ENCODE measurements around the gene ASH1L. TPM values are rescaled to one million over a fixed set of nuclear protein-coding genes. Genes with fewer than 3 reads are reported as not detected.

The ASH1L gene
- total and polyA plus RNA-seq, 7 experiments from 2014 or later = 20.1 to 109 (median 87.0) TPM

DNA sequence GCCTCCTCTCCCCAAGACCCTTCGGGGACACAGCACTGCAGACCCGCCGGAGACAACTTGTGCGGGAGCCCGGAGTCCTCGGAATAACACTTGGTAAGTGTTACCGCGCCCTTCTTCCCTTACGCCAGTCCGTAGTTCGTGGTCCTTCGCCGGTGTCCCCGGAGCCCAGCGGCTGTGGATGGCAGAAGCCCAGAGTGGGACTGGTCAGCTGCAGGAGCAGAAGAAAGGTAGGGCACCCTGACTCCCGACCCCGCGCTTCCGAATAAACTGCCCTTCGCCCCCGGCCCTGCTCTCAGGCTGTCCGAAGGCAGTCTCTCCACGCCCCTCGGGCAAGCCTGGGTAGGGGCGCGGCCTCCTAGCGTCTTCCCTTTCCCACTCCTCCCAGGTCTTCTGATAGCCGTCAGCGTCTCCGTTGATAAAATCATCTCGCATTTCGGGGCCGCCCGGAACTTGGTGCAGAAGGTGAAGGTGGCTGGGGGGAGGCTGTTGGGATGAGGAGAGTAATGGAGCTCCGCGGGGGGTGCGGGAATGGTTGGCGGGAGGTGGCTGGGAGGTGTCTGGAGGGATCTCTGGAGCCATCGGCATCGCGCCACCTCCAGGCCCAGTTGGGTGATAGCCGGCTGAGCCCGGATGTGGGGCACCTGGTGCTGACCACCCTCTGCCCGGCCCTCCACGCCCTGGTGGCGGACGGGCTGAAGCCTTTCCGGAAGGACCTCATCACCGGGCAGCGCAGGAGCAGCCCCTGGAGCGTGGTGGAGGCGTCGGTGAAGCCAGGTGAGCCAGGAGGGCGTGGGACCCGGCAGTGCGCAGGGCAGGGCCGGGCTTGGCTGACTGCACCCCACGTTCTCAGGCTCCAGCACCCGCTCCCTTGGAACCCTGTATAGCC is 237.6 kb downstream of the ASH1L start:
- Histone ChIP-seq H3K27ac (ENCODE audit: low read depth, low read length) (peak overlapping the region; percentile 90), H3K9me3 (ENCODE audit: control insufficient read depth in 2 of 3, low read length in 3 of 3) (no peaks in the 10 kb centered on the region), H3K27me3 (ENCODE audit: control insufficient read depth in 2 of 2, insufficient read depth in 2 of 2, low read length in 2 of 2) (no peaks in the 10 kb centered on the region), H3K36me3 (ENCODE audit: control insufficient read depth in 2 of 3, insufficient read depth in 3 of 3, low read length in 3 of 3) (peaks cover 0 to 8% (median 0%) of the 10 kb centered on the region in 3 experiments), H3K4me3 (ENCODE audit: low read length) (peak overlapping the region; percentile 100), H3K4me1 (ENCODE audit: control insufficient read depth in 2 of 2, insufficient read depth in 2 of 2, low read length in 2 of 2) (peaks cover 0 to 12% of the 10 kb centered on the region in 2 donors)
- ATAC-seq (no peak), DNase-seq (peak in 2 of 9 donors; percentile 3 to 16)
- peak overlapping the region in 8 of 9 donors; percentile 32 to 88 (median 66) for H3K27ac Mint-ChIP-seq
- H3K4me3 Mint-ChIP-seq = peak overlapping the region; percentile 80 to 91 (median 89)
- POLR2A ChIA-PET = interaction anchor here (1.0 to 3.9 kb wide), 7 partner anchors 17 to 492 kb away, joined by 3 to 18 read pairs (median 14); partner anchors contain the start of genes CLK2, FDPS and SCAMP3
- no peaks in the 10 kb centered on the region for H3K36me3 Mint-ChIP-seq
- CTCF ChIA-PET = interaction anchor here (0.6 to 9.4 kb wide), 2 partner anchors 50 to 75 kb away, joined by 4 to 105 read pairs; no protein-coding TSS in a partner anchor
- H3K9me3 Mint-ChIP-seq = no peaks in the 10 kb centered on the region
- intact Hi-C loops (cut with micrococcal nuclease) = loop anchor here (1.0 to 10.0 kb wide), 14 partner anchors 81 to 727 kb away; partner anchors contain the start of genes RIT1 (in 2 of the 2), ASH1L (in 1 of the 2), CKS1B (in 1 of the 2) and KRTCAP2 (in 1 of the 2)
- H3K4me1 Mint-ChIP-seq = peaks cover 22 to 32% (median 29%) of the 10 kb centered on the region in 7 donors
- H3K27me3 Mint-ChIP-seq = no peaks in the 10 kb centered on the region

DNA sequence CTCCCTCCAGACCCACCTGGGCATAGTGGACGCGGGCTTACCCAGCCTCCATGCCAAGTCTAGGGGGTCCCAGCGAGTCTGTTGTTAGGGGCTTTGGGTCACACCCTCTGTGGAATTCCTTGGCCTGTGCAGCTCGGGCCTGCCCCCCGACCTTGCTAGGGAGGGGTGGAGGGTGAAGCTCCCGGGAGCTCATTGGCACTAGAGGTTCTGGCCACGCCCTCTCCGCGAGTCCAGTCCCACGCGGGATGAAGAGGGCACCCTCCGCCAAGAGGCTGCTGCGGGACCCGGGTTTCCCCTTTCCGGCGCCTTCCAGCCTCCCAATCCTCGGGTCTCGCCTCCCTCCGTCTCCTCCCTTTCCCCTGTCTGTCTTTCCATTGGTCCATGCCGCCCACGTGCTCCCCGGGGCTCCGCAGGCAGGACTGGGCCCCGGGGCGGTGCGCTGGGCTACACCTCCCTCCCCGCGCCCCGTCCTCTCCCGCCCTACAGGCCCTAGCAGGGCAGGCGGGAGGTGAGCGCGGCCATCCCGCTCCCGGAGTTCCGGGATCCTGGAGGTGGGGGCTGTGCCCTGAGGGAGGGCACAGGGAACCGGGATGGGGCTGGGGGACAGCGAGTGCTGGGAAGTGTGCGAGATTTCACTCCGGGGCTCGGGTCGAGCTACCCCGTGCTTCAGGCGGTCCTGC is 238.4 kb downstream of the ASH1L start:
- DNase-seq (peak; percentile 75 to 95 (median 80)), ATAC-seq (peak; percentile 86)
- Mint-ChIP-seq H3K27ac (peak overlapping the region; percentile 44 to 86 (median 73)), H3K27me3 (no peaks in the 10 kb centered on the region), H3K4me1 (peaks cover 24 to 36% (median 31%) of the 10 kb centered on the region in 7 donors), H3K4me3 (peak overlapping the region; percentile 80 to 91 (median 89)), H3K36me3 (peaks cover 0 to 1% (median 0%) of the 10 kb centered on the region in 5 donors), H3K9me3 (no peaks in the 10 kb centered on the region)
- peaks cover 0 to 12% of the 10 kb centered on the region in 2 donors for H3K4me1 ChIP-seq (ENCODE audit: control insufficient read depth in 2 of 2, insufficient read depth in 2 of 2, low read length in 2 of 2)
- ChIA-PET CTCF (interaction anchor here (1.0 to 9.4 kb wide), 9 partner anchors 8 to 81 kb away, joined by 4 to 105 read pairs (median 5); partner anchors contain the start of gene ENTREP3), POLR2A (interaction anchor here (0.6 to 3.9 kb wide), 14 partner anchors 8 to 493 kb away, joined by 3 to 18 read pairs (median 5); partner anchors contain the start of genes ASH1L, CLK2, FDPS and SCAMP3)
- H3K27me3 ChIP-seq (ENCODE audit: control insufficient read depth in 2 of 2, insufficient read depth in 2 of 2, low read length in 2 of 2) = no peaks in the 10 kb centered on the region
- intact Hi-C loops (cut with micrococcal nuclease) = loop anchor here (1.0 to 10.0 kb wide), 14 partner anchors 80 to 728 kb away; partner anchors contain the start of genes RIT1 (in 2 of the 2), ASH1L (in 1 of the 2), CKS1B (in 1 of the 2) and KRTCAP2 (in 1 of the 2)
- H3K36me3 ChIP-seq (ENCODE audit: control insufficient read depth in 2 of 3, insufficient read depth in 3 of 3, low read length in 3 of 3) = peaks cover 0 to 8% (median 0%) of the 10 kb centered on the region in 3 experiments
- H3K9me3 ChIP-seq (ENCODE audit: control insufficient read depth in 2 of 3, low read length in 3 of 3) = no peaks in the 10 kb centered on the region
- peak overlapping the region; percentile 90 for H3K27ac ChIP-seq (ENCODE audit: low read depth, low read length)
- peak overlapping the region; percentile 100 for H3K4me3 ChIP-seq (ENCODE audit: low read length)

DNA sequence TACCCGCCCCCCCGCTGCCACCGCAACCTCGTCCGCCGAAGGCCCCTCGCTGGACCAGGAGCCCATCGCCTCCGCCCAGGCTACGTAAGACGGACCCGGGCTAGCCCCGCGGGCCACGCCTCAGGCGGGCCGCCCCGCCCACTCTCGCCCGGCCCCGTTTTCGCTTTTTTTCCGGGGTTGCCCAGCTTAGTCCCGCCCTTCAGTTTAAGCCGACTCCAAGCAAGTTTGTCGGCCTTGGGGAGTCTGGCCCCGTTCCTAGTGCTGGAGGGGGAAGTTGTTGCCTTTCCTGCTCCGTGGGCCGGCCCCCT is 238.9 kb downstream of the ASH1L start:
- intact Hi-C loops (cut with micrococcal nuclease) = loop anchor here (1.0 to 10.0 kb wide), 21 partner anchors 15 to 1015 kb away; partner anchors contain the start of genes ASH1L (in 2 of the 2), CLK2 (in 2 of the 2), FDPS (in 2 of the 2) and HCN3 (in 2 of the 2)
- H3K4me3 ChIP-seq (ENCODE audit: low read length) = peak overlapping the region; percentile 100
- ATAC-seq (peak; percentile 78), DNase-seq (peak; percentile 47 to 87 (median 66))
- H3K36me3 ChIP-seq (ENCODE audit: control insufficient read depth in 2 of 3, insufficient read depth in 3 of 3, low read length in 3 of 3) = peaks cover 0 to 8% (median 0%) of the 10 kb centered on the region in 3 experiments
- no peaks in the 10 kb centered on the region for H3K9me3 ChIP-seq (ENCODE audit: control insufficient read depth in 2 of 3, low read length in 3 of 3)
- Mint-ChIP-seq H3K27ac (peak overlapping the region in 7 of 9 donors; percentile 44 to 86 (median 73)), H3K36me3 (peaks cover 0 to 6% (median 0%) of the 10 kb centered on the region in 5 donors), H3K9me3 (no peaks in the 10 kb centered on the region), H3K27me3 (no peaks in the 10 kb centered on the region), H3K4me1 (peaks cover 24 to 40% (median 31%) of the 10 kb centered on the region in 7 donors), H3K4me3 (peak overlapping the region; percentile 80 to 91 (median 89))
- H3K4me1 ChIP-seq (ENCODE audit: control insufficient read depth in 2 of 2, insufficient read depth in 2 of 2, low read length in 2 of 2) = peaks cover 0 to 12% of the 10 kb centered on the region in 2 donors
- ChIA-PET CTCF (interaction anchor here (1.0 to 9.4 kb wide), 9 partner anchors 8 to 80 kb away, joined by 4 to 105 read pairs (median 5); partner anchors contain the start of gene ENTREP3), POLR2A (interaction anchor here (0.6 to 3.9 kb wide), 15 partner anchors 14 to 239 kb away, joined by 3 to 18 read pairs (median 5); partner anchors contain the start of genes ASH1L, CLK2, FDPS and SCAMP3)
- H3K27ac ChIP-seq (ENCODE audit: low read depth, low read length) = peak overlapping the region; percentile 90
- no peaks in the 10 kb centered on the region for H3K27me3 ChIP-seq (ENCODE audit: control insufficient read depth in 2 of 2, insufficient read depth in 2 of 2, low read length in 2 of 2)

DNA sequence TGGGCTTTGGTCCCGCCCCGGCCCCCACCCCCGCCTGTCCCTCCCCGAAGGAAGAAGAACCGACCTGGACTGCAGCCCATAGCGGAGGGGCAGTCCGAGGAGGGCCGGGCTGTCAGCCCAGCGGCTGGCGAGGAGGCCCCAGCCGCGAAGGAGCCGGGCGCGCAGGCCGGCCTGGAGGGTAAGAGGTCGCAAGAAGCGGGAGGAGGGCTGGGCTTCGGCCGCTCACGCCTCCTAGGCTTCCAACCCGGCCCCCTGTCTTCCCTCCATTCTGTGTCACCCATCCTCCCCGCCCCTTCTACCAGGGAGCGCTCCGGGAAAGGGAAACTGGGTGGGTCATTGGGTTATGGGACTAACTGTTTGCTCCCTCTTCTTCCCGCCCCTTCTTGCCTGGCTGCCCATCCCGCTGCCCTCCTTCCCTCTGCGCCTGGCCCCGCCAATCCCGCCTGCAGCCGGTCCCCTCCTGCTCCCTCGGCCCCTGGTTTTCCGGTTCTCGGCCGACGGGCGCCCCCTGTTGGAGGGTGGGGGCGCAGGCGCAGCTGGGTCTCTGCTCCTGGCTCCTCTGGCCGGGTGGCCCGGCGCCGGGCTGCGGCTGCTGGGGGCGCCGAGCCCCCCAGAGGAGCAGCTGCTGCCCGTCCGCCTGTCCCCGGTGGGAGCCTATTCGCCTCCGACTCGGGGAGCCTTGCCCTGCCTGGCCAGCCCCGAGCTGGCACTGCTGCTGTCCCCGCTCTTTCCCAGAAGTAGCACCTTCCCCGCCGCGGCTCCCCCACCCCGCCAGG is 239.5 kb downstream of the ASH1L start:
- Histone ChIP-seq H3K27me3 (ENCODE audit: control insufficient read depth in 2 of 2, insufficient read depth in 2 of 2, low read length in 2 of 2) (no peaks in the 10 kb centered on the region), H3K4me3 (ENCODE audit: low read length) (peak overlapping the region; percentile 100), H3K36me3 (ENCODE audit: control insufficient read depth in 2 of 3, insufficient read depth in 3 of 3, low read length in 3 of 3) (peaks cover 0 to 7% (median 0%) of the 10 kb centered on the region in 3 experiments), H3K4me1 (ENCODE audit: control insufficient read depth in 2 of 2, insufficient read depth in 2 of 2, low read length in 2 of 2) (peaks cover 0 to 12% of the 10 kb centered on the region in 2 donors), H3K27ac (ENCODE audit: low read depth, low read length) (peak overlapping the region; percentile 90), H3K9me3 (ENCODE audit: control insufficient read depth in 2 of 3, low read length in 3 of 3) (no peaks in the 10 kb centered on the region)
- peak; percentile 72 to 94 (median 85) for DNase-seq
- POLR2A ChIA-PET = interaction anchor here (0.6 to 3.9 kb wide), 17 partner anchors 13 to 1401 kb away, joined by 3 to 18 read pairs (median 5); partner anchors contain the start of genes ASH1L, CLK2, FDPS and SCAMP3
- Mint-ChIP-seq H3K4me1 (peaks cover 24 to 40% (median 31%) of the 10 kb centered on the region in 7 donors), H3K9me3 (no peaks in the 10 kb centered on the region), H3K36me3 (peaks cover 0 to 9% (median 0%) of the 10 kb centered on the region in 5 donors), H3K27ac (peak overlapping the region in 5 of 9 donors; percentile 8 to 86 (median 85)), H3K27me3 (no peaks in the 10 kb centered on the region), H3K4me3 (peak overlapping the region; percentile 80 to 91 (median 89))
- CTCF ChIA-PET = interaction anchor here (0.6 to 9.4 kb wide), 15 partner anchors 9 to 542 kb away, joined by 3 to 105 read pairs (median 4); partner anchors contain the start of genes ENTREP3 and FDPS
- peak; percentile 71 for ATAC-seq
- intact Hi-C loops (cut with micrococcal nuclease) = loop anchor here (1.0 to 10.0 kb wide), 17 partner anchors 15 to 1016 kb away; partner anchors contain the start of genes ASH1L (in 2 of the 2), CLK2 (in 2 of the 2), FDPS (in 2 of the 2) and HCN3 (in 2 of the 2)

DNA sequence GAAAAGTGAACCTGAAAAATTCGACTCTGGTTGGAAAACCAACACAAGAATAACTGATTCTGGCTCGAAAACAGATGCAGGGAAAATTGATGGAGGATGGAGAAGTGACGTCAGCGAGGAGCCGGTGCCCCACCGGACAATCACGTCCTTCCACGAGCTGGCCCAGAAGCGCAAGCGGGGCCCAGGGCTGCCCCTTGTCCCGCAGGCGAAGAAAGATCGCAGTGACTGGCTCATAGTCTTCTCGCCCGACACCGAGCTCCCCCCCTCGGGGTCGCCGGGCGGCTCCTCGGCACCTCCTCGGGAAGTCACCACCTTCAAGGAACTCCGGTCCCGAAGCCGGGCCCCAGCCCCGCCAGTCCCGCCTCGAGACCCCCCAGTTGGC is 240.0 kb downstream of the ASH1L start:
- Mint-ChIP-seq H3K36me3 (peaks cover 0 to 12% (median 0%) of the 10 kb centered on the region in 5 donors), H3K4me1 (peaks cover 24 to 39% (median 31%) of the 10 kb centered on the region in 7 donors), H3K4me3 (peak overlapping the region; percentile 74 to 91 (median 76)), H3K27ac (peak overlapping the region in 1 of 9 donors; percentile 51), H3K27me3 (no peaks in the 10 kb centered on the region), H3K9me3 (no peaks in the 10 kb centered on the region)
- ATAC-seq = no peak
- Histone ChIP-seq H3K4me3 (ENCODE audit: low read length) (no peak overlapping the region), H3K4me1 (ENCODE audit: control insufficient read depth in 2 of 2, insufficient read depth in 2 of 2, low read length in 2 of 2) (peaks cover 0 to 12% of the 10 kb centered on the region in 2 donors), H3K36me3 (ENCODE audit: control insufficient read depth in 2 of 3, insufficient read depth in 3 of 3, low read length in 3 of 3) (peaks cover 0 to 4% (median 0%) of the 10 kb centered on the region in 3 experiments), H3K9me3 (ENCODE audit: control insufficient read depth in 2 of 3, low read length in 3 of 3) (no peaks in the 10 kb centered on the region), H3K27me3 (ENCODE audit: control insufficient read depth in 2 of 2, insufficient read depth in 2 of 2, low read length in 2 of 2) (no peaks in the 10 kb centered on the region), H3K27ac (ENCODE audit: low read depth, low read length) (no peak overlapping the region)
- DNase-seq = no peak
- intact Hi-C loops (cut with micrococcal nuclease) = loop anchor here (2.0 to 10.0 kb wide), 10 partner anchors 130 to 1016 kb away; partner anchors contain the start of genes RIT1 (in 2 of the 2), ASH1L (in 1 of the 2), CCT3 (in 1 of the 2) and CKS1B (in 1 of the 2)
- POLR2A ChIA-PET = interaction anchor here (0.6 to 3.9 kb wide), 9 partner anchors 15 to 1324 kb away, joined by 3 to 18 read pairs (median 11); partner anchors contain the start of genes CLK2, FDPS and SCAMP3
- CTCF ChIA-PET = interaction anchor here (0.6 to 9.4 kb wide), 11 partner anchors 10 to 542 kb away, joined by 3 to 105 read pairs (median 4); partner anchors contain the start of gene FDPS
